GM12892 (cell line): ENCODE results near the gene IRGC.

Experiments
- DNase-seq: peaks from one replicate; pipeline ENCODE4 v3.0.0; 2011; ENCODE audit not compliant: insufficient read length
- FAIRE-seq: peaks from 2 replicates; lab custom pipeline; 2011; peaks lifted over from hg19 to GRCh38; lab: Jason Lieb, UNC
- POLR2A ChIP-seq: IDR thresholded peaks from 2 replicates; pipeline ENCODE4 v1.6.1; 2011; ENCODE audit warnings: low read depth, low read length, control low read depth
- POLR2AphosphoS5 ChIP-seq: IDR thresholded peaks from 2 replicates; pipeline ENCODE4 v1.6.1; 2011; ENCODE audit warnings: low read depth, low read length, control low read depth
- TAF1 ChIP-seq: IDR thresholded peaks from 2 replicates; pipeline ENCODE4 v1.6.1; 2011; ENCODE audit warnings: low read depth, mild to moderate bottlenecking, control low read depth, low read length, borderline replicate concordance

Gene IRGC

DNA sequence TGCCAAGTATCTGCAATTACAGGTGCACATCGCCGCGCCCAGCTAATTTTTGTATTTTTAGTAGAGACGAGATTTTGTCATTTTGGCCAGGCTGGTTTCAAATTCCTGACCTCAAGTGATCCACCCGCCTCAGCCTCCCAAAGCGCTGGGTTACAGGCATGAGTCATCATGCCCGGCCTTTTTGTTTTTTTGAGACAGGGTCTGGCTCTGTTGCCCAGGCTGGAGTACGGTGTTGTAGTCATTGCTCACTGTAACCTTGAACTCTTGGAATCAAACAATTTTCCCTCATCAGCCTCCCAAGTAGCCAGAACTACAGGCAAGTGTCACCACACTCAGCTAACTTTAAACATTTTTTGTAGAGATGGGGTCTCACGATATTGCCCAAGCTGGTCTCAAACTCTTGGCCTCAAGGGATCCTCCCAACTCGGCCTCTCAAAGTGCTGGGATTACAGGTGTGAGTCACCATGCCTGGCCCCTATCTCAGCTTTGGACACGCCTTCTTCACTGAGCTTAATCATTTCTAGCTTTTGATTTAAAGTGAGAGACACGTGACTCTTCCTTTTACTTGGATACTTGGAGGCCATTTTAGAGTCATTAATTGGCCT is 4.0 kb upstream of the IRGC start:
- TF ChIP-seq POLR2AphosphoS5 (no peak), POLR2A (no peak), TAF1 (no peak)
- FAIRE-seq (no peak), DNase-seq (no peak)

- TF ChIP-seq TAF1 (no peak), POLR2A (no peak), POLR2AphosphoS5 (no peak)
- DNase-seq, result no peak
- no peak for FAIRE-seq
Measured at GRCh38 chr19:43713208-43713607, 2.7 kb upstream of the IRGC start.

DNA sequence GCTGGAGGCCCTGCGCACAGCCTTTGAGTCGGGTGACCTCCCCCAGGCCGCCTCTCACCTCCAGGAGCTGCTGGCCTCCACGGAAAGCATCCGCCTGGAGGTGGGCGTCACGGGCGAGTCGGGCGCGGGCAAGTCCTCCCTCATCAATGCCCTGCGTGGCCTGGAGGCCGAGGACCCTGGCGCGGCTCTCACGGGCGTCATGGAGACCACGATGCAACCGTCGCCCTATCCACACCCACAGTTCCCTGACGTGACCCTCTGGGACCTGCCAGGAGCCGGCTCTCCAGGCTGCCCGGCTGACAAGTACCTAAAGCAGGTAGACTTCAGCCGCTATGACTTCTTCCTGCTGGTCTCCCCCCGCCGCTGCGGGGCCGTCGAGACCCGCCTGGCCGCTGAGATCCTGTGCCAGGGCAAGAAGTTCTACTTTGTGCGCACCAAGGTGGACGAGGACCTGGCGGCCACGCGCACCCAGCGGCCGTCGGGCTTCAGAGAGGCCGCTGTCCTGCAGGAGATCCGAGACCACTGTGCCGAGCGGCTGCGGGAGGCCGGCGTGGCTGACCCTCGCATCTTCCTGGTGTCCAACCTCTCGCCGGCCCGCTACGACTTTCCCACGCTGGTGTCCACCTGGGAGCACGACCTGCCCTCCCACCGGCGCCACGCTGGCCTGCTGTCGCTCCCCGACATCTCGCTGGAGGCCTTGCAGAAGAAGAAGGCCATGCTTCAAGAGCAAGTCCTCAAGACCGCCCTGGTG is 2.9 kb downstream of the IRGC start:
- no peak for DNase-seq
- FAIRE-seq, result no peak
- TF ChIP-seq POLR2A (no peak), TAF1 (no peak), POLR2AphosphoS5 (no peak)

- DNase-seq (no peak), FAIRE-seq (no peak)
- TF ChIP-seq TAF1 (no peak), POLR2A (no peak), POLR2AphosphoS5 (no peak)
Measured at GRCh38 chr19:43719378-43719868, 3.5 kb downstream of the IRGC start.

GRCh38 chr19:43719918-43720317 is 4.0 kb downstream of the IRGC start:
- TF ChIP-seq TAF1, result no peak
- no peak for TF ChIP-seq POLR2AphosphoS5
- no peak for TF ChIP-seq POLR2A
- FAIRE-seq, result no peak
- no peak for DNase-seq

DNA sequence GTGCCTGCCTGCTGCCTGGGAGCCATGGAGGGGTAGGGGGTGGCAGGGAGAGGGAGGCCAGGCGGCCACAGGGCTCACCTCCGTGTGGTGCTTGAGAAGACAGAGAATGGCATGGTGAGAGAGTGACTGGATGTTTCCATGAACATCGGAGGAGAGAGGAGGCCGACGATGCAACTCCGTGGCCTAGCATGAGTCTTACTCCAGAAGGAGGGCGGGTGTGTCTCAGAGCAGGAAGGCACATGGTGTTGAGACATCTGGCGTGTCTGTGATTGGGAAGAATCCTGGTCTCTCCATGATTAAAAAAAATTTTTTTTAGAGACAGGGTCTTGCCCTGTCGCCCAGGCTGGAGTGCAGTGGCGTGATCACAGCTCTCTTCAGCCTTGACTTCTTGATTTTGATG is 5.1 kb downstream of the IRGC start:
- TF ChIP-seq TAF1 (no peak), POLR2AphosphoS5 (no peak), POLR2A (no peak)
- FAIRE-seq (no peak), DNase-seq (no peak)

DNA sequence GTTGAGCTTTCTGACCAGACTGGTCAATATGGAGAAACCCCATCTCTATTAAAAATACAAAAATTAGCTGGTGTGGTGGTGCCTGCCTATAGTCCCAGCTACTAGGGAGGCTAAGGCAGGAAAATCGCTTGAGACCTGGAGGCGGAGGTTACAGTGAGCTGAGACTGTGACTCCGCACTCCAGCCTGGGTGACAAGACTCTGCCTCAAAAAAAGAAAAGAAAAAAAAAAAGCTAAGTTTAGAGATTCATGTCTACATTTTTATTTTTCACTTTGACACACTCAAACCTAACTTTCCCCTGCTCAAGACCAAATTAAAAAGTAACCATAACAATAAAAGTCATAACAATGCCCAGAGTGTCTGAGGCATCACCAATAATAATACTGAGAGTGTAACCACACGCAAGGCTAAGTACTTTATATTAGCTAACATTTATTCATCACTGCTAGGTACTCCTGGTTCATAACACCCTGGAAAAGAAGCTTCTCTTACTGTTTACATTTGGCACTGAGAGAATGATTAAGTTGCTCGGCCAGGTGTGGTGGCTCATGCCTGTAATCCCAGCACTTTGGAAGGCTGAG is 5.7 kb downstream of the IRGC start:
- no peak for TF ChIP-seq POLR2AphosphoS5
- no peak for TF ChIP-seq POLR2A
- TF ChIP-seq TAF1, result no peak
- no peak for FAIRE-seq
- no peak for DNase-seq

- no peak for FAIRE-seq
- no peak for TF ChIP-seq POLR2AphosphoS5
- TF ChIP-seq TAF1, result no peak
- TF ChIP-seq POLR2A, result no peak
- no peak for DNase-seq
Measured at GRCh38 chr19:43723588-43723987, 7.7 kb downstream of the IRGC start.

DNA sequence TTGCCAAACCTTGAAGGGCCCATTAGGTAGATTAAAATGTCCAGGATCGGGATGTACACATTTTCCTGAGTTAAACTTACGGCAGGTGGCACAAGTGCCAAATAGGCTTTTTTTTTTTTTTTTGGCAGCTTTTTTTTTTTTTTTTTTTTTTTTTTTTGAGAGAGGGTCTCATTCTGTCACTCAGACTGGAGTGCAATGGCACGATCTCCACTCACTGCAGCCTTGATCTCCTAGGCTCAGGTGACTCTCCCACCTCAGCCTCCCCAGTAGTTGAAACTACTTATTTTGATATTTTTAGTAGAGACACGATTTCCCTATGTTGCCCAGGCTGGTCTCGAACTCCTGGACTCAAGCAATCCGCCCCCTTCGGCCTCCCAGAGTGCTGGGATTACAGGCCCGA is 9.0 kb downstream of the IRGC start:
- FAIRE-seq (no peak), DNase-seq (no peak)
- TF ChIP-seq TAF1 (no peak), POLR2A (no peak), POLR2AphosphoS5 (no peak)

DNA sequence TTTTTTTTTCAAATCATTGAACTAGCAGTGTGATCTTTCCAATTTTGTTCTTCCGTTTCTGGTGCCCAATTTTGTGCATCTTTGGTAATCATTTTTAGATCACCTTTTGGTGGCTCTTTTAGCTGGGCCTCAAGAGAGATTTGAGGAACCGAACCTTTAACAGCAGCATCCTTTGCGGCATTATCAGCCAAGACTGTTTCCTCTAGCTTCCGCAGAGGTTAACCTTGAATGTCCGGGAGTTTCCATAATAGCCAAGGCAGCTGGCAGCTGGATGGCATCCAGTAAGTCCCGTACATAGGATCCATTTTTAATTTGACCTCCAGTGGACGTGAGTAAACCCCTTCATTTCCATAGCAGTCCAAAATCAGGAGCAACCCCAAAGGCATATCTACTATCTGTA is 9.6 kb downstream of the IRGC start:
- no peak for TF ChIP-seq POLR2AphosphoS5
- TF ChIP-seq POLR2A, result no peak
- TF ChIP-seq TAF1, result no peak
- FAIRE-seq (peak; percentile 66), DNase-seq (no peak)

DNA sequence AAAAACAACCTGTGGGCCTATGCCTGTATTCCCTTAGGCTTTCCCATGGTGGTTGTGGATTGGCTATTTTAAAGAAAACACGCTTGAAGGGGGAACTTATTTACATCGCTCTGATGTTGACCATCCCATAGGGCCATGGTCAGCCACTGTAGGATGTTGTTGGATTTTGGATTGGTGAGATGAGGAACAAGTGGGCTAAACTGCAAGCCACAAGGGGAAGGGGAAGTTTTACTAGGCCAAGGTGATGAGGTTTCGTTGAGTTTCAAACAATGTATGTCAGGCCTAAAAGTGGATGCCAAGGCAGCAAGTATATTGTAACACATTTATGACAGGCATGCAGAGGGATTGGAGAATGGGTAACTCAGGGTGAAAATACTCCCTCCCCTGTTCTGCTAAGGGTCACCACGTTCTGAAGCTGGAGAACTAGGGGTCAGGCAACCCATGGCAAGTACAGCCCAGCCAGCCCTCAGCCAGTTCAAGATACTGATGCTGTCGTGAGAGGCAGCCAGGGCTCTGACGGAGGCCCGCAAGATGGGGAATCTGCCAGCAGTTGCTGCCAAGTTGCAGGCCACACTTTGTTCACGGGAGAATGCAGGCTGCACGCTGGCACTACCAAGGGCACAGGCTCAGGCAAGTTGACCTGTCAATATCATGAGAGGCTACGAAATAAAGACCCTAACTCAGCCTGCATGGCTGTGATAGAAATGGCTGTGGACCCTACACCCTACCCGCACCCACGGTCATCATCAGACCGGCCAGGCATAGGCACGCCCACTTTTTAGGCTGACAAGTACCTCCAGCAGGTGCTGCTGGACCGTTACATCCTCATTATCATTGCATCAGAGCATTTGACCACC is 11.1 kb downstream of the IRGC start:
- no peak for DNase-seq
- 0 out of 2 replicates have a peak, but pooled peaks have one; percentile 25 for TF ChIP-seq POLR2A
- TF ChIP-seq TAF1, result no peak
- peak; percentile 73 for FAIRE-seq

DNA sequence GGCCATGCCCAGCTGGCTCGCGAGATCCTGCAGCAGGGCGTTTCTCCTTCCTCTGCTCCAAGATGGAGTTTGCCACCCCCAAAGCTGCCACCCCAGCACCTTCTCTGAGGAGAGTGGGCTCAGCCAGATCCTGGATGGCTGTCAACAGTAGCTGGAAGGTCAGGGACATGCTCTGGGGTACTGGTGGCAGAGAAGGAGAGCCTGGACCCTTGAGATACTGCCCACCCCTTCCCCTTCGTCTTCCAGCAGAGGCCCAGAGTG is 11.6 kb downstream of the IRGC start:
- TF ChIP-seq TAF1 (no peak), POLR2AphosphoS5 (no peak), POLR2A (no peak)
- DNase-seq (no peak), FAIRE-seq (no peak)
